ENCODE data around the gene PPP1R17.

PPP1R17 gene

GRCh38 chr7:31687024-31687748 is at the start of gene PPP1R17:
Gene PPP1R17 (plus strand): TSS chr7:31687215. CDS start chr7:31692442, 5,227 bp downstream.
- DNase-seq (ENCODE audit: low read depth in 2 of 2): no peak

GRCh38 chr7:31640381-31640780 is 46.6 kb upstream of the PPP1R17 start:
- no peak for DNase-seq (ENCODE audit: low read depth in 2 of 2)

GRCh38 chr7:31642681-31643115 is 44.3 kb upstream of the PPP1R17 start:
- DNase-seq (ENCODE audit: low read depth in 2 of 2): no peak

GRCh38 chr7:31646942-31647341 is 40.1 kb upstream of the PPP1R17 start:
- DNase-seq (ENCODE audit: low read depth in 2 of 2): no peak

- DNase-seq (ENCODE audit: low read depth in 2 of 2): no peak
These were observed 39.5 kb upstream of the PPP1R17 start for GRCh38 chr7:31647511-31647910.

- DNase-seq (ENCODE audit: low read depth in 2 of 2): no peak
These were observed 38.7 kb upstream of the PPP1R17 start for GRCh38 chr7:31648288-31648687.

- no peak for DNase-seq (ENCODE audit: low read depth in 2 of 2)
These were observed 38.1 kb upstream of the PPP1R17 start for GRCh38 chr7:31648880-31649279.

GRCh38 chr7:31651234-31652062 is 35.6 kb upstream of the PPP1R17 start:
- no peak for DNase-seq (ENCODE audit: low read depth in 2 of 2)

GRCh38 chr7:31652063-31652326 is 35.0 kb upstream of the PPP1R17 start:
- DNase-seq (ENCODE audit: low read depth in 2 of 2): no peak

GRCh38 chr7:31663072-31663471 is 23.9 kb upstream of the PPP1R17 start:
- DNase-seq (ENCODE audit: low read depth in 2 of 2): no peak

GRCh38 chr7:31664890-31665289 is 22.1 kb upstream of the PPP1R17 start:
- DNase-seq (ENCODE audit: low read depth in 2 of 2): no peak

GRCh38 chr7:31665546-31665945 is 21.5 kb upstream of the PPP1R17 start:
- DNase-seq (ENCODE audit: low read depth in 2 of 2): no peak

GRCh38 chr7:31669461-31669860 is 17.6 kb upstream of the PPP1R17 start:
- DNase-seq (ENCODE audit: low read depth in 2 of 2): no peak

- no peak for DNase-seq (ENCODE audit: low read depth in 2 of 2)
These were observed 7.3 kb upstream of the PPP1R17 start for GRCh38 chr7:31679574-31680305.

GRCh38 chr7:31683445-31684225 is 3.4 kb upstream of the PPP1R17 start:
- DNase-seq (ENCODE audit: low read depth in 2 of 2): no peak

GRCh38 chr7:31688372-31688771 is 1.4 kb downstream of the PPP1R17 start:
- no peak for DNase-seq (ENCODE audit: low read depth in 2 of 2)

- DNase-seq (ENCODE audit: low read depth in 2 of 2): no peak
These were observed 2.0 kb downstream of the PPP1R17 start for GRCh38 chr7:31688996-31689395.

GRCh38 chr7:31690935-31691334 is 3.9 kb downstream of the PPP1R17 start:
- DNase-seq (ENCODE audit: low read depth in 2 of 2): no peak

GRCh38 chr7:31692451-31692850 is 5.4 kb downstream of the PPP1R17 start:
- no peak for DNase-seq (ENCODE audit: low read depth in 2 of 2)

GRCh38 chr7:31692871-31693270 is 5.9 kb downstream of the PPP1R17 start:
- DNase-seq (ENCODE audit: low read depth in 2 of 2): no peak

GRCh38 chr7:31695859-31696614 is 9.0 kb downstream of the PPP1R17 start:
- DNase-seq (ENCODE audit: low read depth in 2 of 2): no peak

Measured in activated CD4-positive, alpha-beta T cell treated with anti-CD3 and anti-CD28 coated beads for 24 hours (primary cell).